ENCODE results near the gene SMS. TPM values are rescaled to one million over a fixed set of nuclear protein-coding genes. Genes with fewer than 3 reads are reported as not detected.

SMS gene
- total RNA-seq, 1 donor from 2014 or later: 41.8 TPM

GRCh38 chrX:21975812-21976211, 35.3 kb downstream of the SMS start:
- no peak for DNase-seq (ENCODE audit: low spot score)

- no peak for DNase-seq (ENCODE audit: low spot score)
Observed at GRCh38 chrX:21978346-21978745, 37.8 kb downstream of the SMS start.

GRCh38 chrX:21982311-21982710, 41.8 kb downstream of the SMS start:
- no peak for DNase-seq (ENCODE audit: low spot score)

GRCh38 chrX:21985332-21985777, 44.8 kb downstream of the SMS start:
- no peak for DNase-seq (ENCODE audit: low spot score)

- no peak for DNase-seq (ENCODE audit: low spot score)
Observed at GRCh38 chrX:21986596-21986995, 46.1 kb downstream of the SMS start.

- no peak for DNase-seq (ENCODE audit: low spot score)
Observed at GRCh38 chrX:21989384-21989783, 48.9 kb downstream of the SMS start.

GRCh38 chrX:21990832-21991231, 50.3 kb downstream of the SMS start:
- no peak for DNase-seq (ENCODE audit: low spot score)

- no peak for DNase-seq (ENCODE audit: low spot score)
Observed at GRCh38 chrX:21991504-21991903, 51.0 kb downstream of the SMS start.

GRCh38 chrX:21993265-21993664, 52.8 kb downstream of the SMS start:
- no peak for DNase-seq (ENCODE audit: low spot score)

GRCh38 chrX:21996872-21997455, 56.5 kb downstream of the SMS start:
- DNase-seq (ENCODE audit: low spot score): no peak

- DNase-seq (ENCODE audit: low spot score): no peak
Observed at GRCh38 chrX:21998037-21998436, 57.5 kb downstream of the SMS start.

GRCh38 chrX:22004866-22005265, 64.4 kb downstream of the SMS start:
- DNase-seq (ENCODE audit: low spot score): no peak

GRCh38 chrX:22012051-22012450, 71.5 kb downstream of the SMS start:
- DNase-seq (ENCODE audit: low spot score): no peak

GRCh38 chrX:22012931-22013330, 72.4 kb downstream of the SMS start:
- DNase-seq (ENCODE audit: low spot score): no peak

- DNase-seq (ENCODE audit: low spot score): no peak
Observed at GRCh38 chrX:22015139-22015750, 74.7 kb downstream of the SMS start.

GRCh38 chrX:22021751-22022324, 81.3 kb downstream of the SMS start:
- no peak for DNase-seq (ENCODE audit: low spot score)

- DNase-seq (ENCODE audit: low spot score): no peak
Observed at GRCh38 chrX:22024577-22024976, 84.1 kb downstream of the SMS start.

GRCh38 chrX:22025751-22026150, 85.2 kb downstream of the SMS start:
- DNase-seq (ENCODE audit: low spot score): no peak

GRCh38 chrX:22026731-22027130, 86.2 kb downstream of the SMS start:
- DNase-seq (ENCODE audit: low spot score): no peak

- no peak for DNase-seq (ENCODE audit: low spot score)
Observed at GRCh38 chrX:22032084-22032483, 91.6 kb downstream of the SMS start, which contains the start of gene PHEX. TSS of gene PHEX (plus strand) at chrX:22032325. CDS start at chrX:22033006, 681 bp downstream.

GRCh38 chrX:22032506-22032905, 92.0 kb downstream of the SMS start:
- no peak for DNase-seq (ENCODE audit: low spot score)

GRCh38 chrX:22033818-22034217, 93.3 kb downstream of the SMS start:
- no peak for DNase-seq (ENCODE audit: low spot score)

GRCh38 chrX:22035236-22035635, 94.7 kb downstream of the SMS start:
- DNase-seq (ENCODE audit: low spot score): no peak

Measured in mesenteric fat pad (tissue), 1 donor.